SK-N-MC (cell line): ENCODE measurements around the gene COL18A1.

Experiments used
- EZH2 ChIP-seq: fragments of 200-600 bp; sonication (generic); IDR thresholded peaks from one replicate; pipeline ENCODE4 v1.6.1; 2017; ENCODE audit warnings: antibody characterized with exemption
- POLR2AphosphoS5 ChIP-seq: IDR thresholded peaks from 2 replicates; pipeline ENCODE4 v1.6.1; 2012; ENCODE audit warnings: mild to moderate bottlenecking, low read depth, low read length, borderline replicate concordance

GRCh38 chr21:45403133-45403824 lies 1.7 kb upstream of the COL18A1 start:
- no peak for TF ChIP-seq EZH2
- no peak for TF ChIP-seq POLR2AphosphoS5
